GM21825 (cell line): Measurements from ENCODE around the gene HEYL.

ENCODE experiments used
- ATAC-seq: cut with Tn5 transposase; IDR thresholded peaks from one replicate; pipeline ENCODE4 v1.9.1; 2021; ENCODE audit warnings: mild to moderate bottlenecking, moderate library complexity; ENCODE audit not compliant: unreplicated experiment

Gene HEYL

GRCh38 chr1:39668111-39668510, 28.7 kb upstream of the HEYL start:
- ATAC-seq = no peak

- peak; percentile 83 for ATAC-seq
Observed at GRCh38 chr1:39666772-39667171, 27.3 kb upstream of the HEYL start.

DNA sequence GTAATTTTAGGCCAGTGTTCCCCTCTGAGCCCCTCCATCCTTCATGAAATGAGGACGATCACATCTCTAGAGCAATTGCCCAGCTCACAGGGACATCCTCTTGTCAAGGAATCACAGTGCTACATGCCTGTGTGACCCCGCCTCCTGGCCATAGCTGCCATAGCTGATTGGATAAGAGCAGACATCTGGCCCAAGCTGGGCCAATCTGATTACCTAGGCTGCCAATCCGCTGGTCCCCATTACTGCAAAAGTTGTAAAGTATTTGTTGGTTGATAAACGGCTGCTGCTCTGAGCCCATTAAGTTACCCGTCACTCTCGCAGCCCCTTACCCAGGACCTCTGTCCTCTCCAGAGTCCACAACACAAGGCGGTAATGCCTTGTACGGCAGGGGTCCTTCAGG, 24.1 kb upstream of the HEYL start:
- no peak for ATAC-seq

DNA sequence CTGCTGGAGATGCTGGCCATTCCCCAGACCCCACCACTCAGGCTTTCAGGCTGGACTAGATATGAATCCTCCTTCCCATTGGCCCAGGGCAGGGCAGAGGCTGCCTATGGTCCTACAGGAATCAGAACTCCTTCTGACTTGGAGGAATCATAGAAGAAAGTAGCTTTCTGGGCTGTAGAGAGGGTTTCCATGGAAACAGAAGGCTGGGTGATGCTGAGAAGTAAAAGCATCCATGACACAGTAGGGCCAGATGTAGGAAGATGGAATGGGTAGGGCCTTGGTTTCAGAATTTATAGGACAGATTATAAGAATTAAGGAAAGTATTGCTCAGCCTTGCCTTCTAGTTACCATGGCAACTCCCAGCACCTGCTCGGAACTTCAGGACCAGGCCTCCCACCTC, 23.4 kb upstream of the HEYL start:
- ATAC-seq = no peak

- ATAC-seq = no peak
Observed at GRCh38 chr1:39659538-39659937, 20.1 kb upstream of the HEYL start.

- ATAC-seq = no peak
Observed at GRCh38 chr1:39659110-39659509, 19.7 kb upstream of the HEYL start.

DNA sequence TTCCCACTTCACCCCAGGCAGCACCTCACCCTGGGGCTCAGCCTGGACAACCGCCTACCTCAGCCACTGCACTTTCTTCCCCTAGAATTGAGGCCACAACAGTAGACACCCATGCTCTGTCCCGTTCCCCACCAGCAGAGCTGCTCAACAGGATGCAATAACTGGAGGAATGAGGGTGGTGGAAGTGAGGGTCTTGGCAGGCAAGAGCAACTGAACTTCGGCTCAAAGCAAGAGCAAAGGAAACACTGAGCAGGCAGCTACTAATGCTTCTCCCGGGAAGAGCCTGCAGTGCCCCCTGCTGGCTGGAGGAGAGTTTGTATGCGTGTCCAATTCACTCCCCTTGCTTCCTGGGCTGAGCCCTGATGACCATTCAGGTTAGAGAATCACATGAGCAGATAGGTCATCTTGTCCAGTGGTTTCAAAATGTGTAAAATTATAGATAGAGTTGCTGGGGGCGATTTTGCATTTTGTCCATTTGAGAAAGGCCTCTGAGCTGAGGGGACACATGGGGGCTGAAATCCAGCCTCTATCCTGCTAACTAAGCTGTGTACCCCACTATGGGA, 18.6 kb upstream of the HEYL start:
- no peak for ATAC-seq

DNA sequence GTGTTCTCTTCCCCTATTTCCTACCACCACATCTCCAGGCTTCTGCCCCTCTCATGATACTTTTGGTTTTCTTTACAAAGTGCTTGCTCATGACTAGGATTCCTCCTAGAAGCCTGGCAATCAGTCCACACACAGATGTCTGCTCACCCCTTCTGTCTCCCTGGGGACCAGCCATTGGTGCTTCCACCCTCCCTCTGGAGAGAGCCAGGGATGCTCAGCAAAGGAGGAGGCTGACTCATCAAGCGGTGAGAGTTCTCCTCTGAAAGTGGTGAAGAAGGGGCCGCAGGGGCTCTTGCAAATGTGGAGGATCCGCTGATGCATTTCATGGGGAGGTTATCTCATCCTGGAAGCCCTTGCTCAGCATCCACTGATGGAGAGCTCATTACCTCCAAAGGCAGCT, 18.0 kb upstream of the HEYL start:
- ATAC-seq = no peak

DNA sequence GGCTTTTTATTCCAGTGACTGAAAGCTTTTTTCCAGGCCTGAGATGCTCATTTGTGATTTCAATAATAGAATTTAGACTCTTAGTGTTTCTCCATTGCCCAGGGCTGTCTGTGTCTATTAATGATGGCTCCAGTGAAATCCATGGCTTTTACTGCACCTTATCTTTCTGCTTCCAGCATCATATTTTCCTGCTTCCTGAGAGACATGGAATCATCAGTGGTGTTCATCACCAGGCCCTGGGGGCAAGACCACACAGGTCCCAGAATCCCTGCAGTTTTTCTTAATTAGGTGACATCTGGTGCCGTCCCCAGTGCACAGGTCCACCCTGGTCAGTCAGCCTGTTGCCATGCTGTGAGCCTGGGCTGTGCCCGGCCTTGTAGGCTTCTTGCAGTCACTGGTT, 16.9 kb upstream of the HEYL start:
- no peak for ATAC-seq

GRCh38 chr1:39655578-39656268, 16.3 kb upstream of the HEYL start:
- ATAC-seq = no peak

GRCh38 chr1:39654291-39654690, 14.8 kb upstream of the HEYL start:
- ATAC-seq = no peak

DNA sequence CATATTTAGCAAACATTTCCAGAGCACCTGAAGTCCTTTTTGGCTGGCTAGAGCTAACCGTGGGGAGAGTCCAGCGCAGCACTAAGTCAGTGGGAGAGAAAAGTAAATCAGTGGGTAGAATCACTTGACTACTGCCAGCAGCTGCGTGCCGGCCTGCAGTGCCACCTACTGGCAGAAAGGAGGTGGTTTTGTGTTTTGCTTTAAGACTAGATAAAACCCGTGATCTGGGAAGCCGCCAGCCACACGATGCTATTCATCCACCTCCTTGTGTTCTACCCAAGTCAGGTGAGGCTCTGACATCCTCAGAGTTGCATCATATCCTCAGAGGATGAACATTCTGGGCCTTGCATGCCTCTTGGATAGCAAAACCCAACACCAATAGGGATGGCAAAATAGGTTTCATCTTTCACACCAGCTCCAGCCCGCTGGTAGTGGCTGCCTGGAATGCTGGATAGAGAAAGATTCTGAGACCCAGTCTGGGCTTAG, 14.1 kb upstream of the HEYL start:
- ATAC-seq = no peak

- no peak for ATAC-seq
Observed at GRCh38 chr1:39652554-39652953, 13.1 kb upstream of the HEYL start.

GRCh38 chr1:39652105-39652504, 12.7 kb upstream of the HEYL start:
- ATAC-seq = no peak

GRCh38 chr1:39650431-39650830, 11.0 kb upstream of the HEYL start:
- no peak for ATAC-seq

GRCh38 chr1:39649636-39650185, 10.3 kb upstream of the HEYL start:
- no peak for ATAC-seq

DNA sequence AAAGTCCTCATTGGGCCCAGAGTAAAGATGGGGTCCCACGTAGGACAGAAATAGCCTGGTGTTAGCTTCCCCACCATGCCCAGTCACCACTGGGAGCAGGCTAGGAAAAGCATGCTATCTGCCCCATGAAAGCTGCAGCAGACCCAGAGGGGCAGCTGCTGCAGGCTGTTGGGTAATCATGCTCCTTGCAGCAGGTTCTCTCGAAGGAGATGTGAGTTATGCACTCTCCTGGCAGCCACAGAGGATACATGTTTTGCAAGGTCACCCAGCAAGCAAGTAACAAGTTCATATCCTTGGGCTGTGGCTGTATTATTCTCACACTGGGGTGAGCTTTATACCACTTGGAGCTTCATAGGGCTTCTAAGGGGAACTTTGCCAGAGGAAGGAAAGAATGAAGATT, 9.1 kb upstream of the HEYL start:
- no peak for ATAC-seq

- no peak for ATAC-seq
Observed at GRCh38 chr1:39647247-39647646, 7.8 kb upstream of the HEYL start.

DNA sequence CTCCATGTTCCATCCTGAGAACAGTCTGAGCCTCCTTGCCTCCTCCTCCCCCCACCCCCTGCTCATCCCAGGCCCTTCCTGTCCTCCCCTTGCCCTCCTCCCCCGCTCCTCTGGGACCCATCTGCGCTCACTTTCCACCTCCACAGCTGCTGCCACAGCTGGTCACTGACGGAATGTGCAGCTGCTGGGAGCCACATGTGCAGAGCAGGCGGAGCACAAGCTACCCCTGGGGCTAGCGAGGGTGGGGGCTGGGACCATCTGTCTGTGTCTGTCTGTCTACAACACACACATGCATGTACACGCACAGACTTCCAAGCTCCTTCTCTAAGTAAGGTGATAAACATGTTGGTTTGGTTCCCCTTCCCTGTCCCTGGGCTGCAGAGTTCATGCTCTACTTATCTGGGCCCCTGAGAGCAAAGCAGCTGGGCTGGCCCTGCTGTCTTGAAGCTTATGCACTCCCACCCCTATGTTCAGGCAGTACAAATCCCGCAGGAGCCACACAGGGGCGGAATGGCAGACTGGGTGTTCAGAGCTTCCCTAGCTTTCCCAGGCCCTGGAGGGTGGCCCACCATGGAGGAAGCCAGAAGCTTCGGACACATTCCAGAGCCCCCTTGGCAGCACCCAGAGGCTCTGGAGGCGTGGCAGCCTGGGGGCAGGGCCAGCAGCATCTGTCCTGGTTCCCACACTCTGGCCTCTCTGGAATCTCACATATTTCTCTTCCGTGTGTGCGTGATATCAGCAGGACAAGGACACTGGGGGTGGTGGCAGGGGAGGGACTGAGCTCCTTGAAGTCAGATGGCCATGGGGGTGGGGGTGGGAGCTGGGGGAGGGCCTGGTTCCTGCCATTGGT, 7.0 kb upstream of the HEYL start:
- no peak for ATAC-seq

- ATAC-seq = no peak
Observed at GRCh38 chr1:39645411-39646043, 6.1 kb upstream of the HEYL start.

- no peak for ATAC-seq
Observed at GRCh38 chr1:39643705-39644104, 4.3 kb upstream of the HEYL start.
